ENCODE measurements around the gene PEX14.

DNA sequence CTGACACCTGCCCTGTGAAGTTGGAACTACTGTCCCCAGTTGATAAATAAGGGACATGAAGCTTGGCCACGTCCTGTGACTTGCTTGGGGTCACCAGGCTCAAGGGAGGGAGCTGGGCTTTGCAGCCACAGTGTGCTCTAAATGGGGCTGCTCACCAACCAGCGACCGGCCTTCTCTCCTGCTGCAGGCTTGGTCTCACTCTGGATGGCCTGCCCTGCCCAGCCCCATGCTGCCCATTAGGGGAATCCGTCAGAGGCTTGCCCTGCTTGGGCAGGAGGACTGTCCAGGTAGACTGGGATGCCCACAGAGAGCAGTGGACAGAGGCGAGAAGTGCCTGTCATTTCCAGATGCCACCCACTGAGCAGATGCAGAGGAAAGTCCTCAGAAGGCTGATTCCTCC, 45.8 kb upstream of the PEX14 start:
- TF ChIP-seq, protein P1, sequence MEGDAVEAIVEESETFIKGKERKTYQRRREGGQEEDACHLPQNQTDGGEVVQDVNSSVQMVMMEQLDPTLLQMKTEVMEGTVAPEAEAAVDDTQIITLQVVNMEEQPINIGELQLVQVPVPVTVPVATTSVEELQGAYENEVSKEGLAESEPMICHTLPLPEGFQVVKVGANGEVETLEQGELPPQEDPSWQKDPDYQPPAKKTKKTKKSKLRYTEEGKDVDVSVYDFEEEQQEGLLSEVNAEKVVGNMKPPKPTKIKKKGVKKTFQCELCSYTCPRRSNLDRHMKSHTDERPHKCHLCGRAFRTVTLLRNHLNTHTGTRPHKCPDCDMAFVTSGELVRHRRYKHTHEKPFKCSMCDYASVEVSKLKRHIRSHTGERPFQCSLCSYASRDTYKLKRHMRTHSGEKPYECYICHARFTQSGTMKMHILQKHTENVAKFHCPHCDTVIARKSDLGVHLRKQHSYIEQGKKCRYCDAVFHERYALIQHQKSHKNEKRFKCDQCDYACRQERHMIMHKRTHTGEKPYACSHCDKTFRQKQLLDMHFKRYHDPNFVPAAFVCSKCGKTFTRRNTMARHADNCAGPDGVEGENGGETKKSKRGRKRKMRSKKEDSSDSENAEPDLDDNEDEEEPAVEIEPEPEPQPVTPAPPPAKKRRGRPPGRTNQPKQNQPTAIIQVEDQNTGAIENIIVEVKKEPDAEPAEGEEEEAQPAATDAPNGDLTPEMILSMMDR (IDR thresholded peaks at IDR 0.05; ENCODE audit: insufficient read depth, low read length, poor library complexity, severe bottlenecking) = no peak
- TF ChIP-seq EZH2phosphoT487 (conservative IDR thresholded peaks at IDR 0.05; ENCODE audit: low read length) = no peak
